ENCODE measurements around the gene JPH4. TPM values are rescaled to one million over a fixed set of nuclear protein-coding genes. Genes with fewer than 3 reads are reported as not detected.

Gene JPH4
- total RNA-seq, 2 experiments from 2014 or later: not detected

DNA sequence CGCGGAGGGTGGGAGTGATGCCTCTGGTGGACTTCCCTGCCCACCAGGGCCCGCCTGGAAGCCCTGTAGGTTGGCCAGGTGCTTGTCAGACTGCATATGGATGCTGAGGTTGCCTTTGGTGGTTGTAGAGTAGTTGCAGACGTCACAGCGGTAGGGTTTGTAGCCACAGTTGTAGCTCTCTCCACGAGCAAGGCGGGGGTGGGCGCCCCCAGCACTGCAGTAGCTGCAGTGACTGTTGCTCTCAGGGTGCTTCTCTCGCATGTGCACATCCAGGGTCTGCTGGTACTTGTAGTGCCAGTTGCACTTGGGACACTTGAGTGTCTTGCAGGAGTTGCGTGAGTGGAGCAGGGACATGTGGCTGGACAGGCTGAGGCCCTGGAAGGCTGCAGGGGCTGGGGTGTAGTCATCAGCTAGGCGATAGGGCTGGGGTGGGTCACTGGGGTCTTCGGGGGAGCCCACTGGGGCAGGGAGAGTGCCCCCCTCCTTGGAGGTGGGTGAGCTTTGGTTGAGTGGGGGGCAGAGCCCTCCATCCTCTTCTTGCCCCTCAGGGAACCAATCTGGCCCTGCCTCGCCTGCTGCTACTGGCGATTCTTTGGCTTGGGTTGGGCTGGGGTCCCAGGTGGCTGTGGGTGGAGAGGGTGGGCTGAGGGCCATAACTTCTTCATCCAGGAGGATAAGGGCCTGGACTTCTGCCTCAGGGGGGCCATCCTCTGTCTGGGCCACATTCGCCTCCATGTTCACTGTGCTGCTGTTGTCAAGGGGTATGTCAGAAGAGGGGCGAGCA is 44.7 kb downstream of the JPH4 start:
- H3K36me3 Mint-ChIP-seq (ENCODE audit: low read depth): no peaks in the 10 kb centered on the region
- CTCF ChIA-PET: no interaction called here

DNA sequence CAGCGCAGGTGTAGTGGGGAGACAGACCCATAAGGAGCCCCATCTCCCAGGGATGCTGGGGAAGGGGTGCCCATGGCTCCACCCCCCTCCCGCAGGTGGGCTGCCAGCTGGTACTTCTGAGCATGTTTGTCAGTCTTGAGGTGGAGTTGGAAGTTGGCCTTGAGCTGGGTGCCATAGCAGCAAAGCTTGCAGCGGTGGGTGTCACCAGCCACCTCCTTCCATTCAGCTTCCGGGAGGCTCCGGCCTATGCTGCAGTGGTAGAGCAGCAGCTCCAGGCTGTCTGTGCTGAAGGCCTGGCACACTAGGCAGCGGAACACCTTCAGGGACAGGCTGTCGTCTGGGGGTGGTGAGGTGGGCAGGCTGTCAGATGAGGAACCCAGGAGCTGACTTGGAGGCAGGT is 45.9 kb downstream of the JPH4 start:
- Mint-ChIP-seq H3K4me3 (no peak overlapping the region), H3K9me3 (no peaks in the 10 kb centered on the region), H3K27me3 (no peaks in the 10 kb centered on the region), H3K4me1 (no peaks in the 10 kb centered on the region), H3K27ac (no peak overlapping the region), H3K36me3 (ENCODE audit: low read depth) (no peaks in the 10 kb centered on the region)
- POLR2A ChIA-PET: interaction anchor here (1.3 kb wide), 1 partner anchor 23 kb away, joined by 3 read pairs; the partner anchor contains the start of gene THTPA
- CTCF ChIA-PET: interaction anchor here (0.6 kb wide), 1 partner anchor 1961 kb away, joined by 3 read pairs; no protein-coding TSS in a partner anchor
- DNase-seq: no peak

More for the DNA sequence above, 44.7 kb downstream of the JPH4 start:
- H3K4me1 Mint-ChIP-seq: no peaks in the 10 kb centered on the region
- POLR2A ChIA-PET: no interaction called here
- no peak for DNase-seq
- no peak overlapping the region for H3K4me3 Mint-ChIP-seq
- H3K27me3 Mint-ChIP-seq: no peaks in the 10 kb centered on the region
- no peaks in the 10 kb centered on the region for H3K9me3 Mint-ChIP-seq
- no peak overlapping the region for H3K27ac Mint-ChIP-seq

DNA sequence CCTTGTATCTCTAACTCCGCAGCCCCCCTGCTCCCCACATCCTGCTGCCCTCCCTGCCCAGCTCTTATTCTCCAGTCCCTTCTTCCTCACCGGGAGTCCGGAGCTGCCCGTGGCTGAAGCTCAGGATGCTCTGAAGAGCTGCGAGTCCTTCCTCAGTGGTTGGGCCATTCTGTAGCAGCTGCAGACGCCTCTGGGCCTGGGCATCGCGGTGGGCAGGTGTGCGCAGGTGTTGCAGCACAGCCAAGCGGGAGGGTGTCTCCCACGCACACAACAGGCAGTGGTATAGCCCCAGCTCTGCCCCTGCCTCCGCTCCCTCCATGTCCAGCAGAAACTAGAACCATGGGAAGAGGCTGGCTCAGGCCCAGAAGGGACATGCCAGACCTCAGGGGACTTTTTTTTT is 47.2 kb downstream of the JPH4 start:
- ChIA-PET POLR2A (no interaction called here), CTCF (no interaction called here)
- no peak overlapping the region for H3K27ac Mint-ChIP-seq
- H3K36me3 Mint-ChIP-seq (ENCODE audit: low read depth): no peaks in the 10 kb centered on the region
- H3K9me3 Mint-ChIP-seq: no peaks in the 10 kb centered on the region
- no peaks in the 10 kb centered on the region for H3K27me3 Mint-ChIP-seq
- H3K4me1 Mint-ChIP-seq: no peaks in the 10 kb centered on the region
- no peak overlapping the region for H3K4me3 Mint-ChIP-seq
- DNase-seq: no peak

DNA sequence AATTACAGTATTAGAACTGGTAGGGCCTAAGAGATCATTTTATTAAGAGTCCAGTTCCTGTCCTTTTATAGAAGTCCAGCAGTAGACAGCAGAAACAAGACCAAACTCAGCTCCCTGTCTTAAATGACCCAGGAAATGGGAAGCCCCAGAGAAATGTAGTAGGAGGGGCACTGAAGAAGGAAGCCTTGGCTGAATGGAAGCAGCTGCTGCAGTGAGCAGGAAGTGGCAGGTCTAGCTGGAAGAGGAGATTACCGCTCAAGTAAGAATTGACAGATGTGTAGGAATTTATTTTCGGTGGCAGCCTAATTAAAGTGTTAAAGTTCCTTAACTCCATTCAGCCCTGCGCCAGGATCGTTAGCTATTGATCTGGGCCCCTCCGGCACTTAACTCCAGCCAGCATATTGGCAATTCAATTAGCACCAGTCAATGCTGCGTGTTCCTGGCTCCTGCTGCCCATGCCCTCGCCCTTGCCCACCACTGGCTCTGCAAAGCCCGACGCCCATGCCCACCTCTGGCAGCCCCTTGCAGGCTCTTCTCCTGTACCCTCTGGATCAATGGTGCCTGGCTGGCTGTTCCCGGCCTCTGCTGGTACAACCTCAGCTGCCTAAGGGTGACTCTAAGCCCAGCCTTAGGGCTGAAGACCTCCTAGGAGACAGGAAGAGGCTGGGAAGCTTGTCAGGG is 48.1 kb downstream of the JPH4 start:
- Mint-ChIP-seq H3K27me3 (no peaks in the 10 kb centered on the region), H3K4me3 (no peak overlapping the region), H3K9me3 (no peaks in the 10 kb centered on the region), H3K4me1 (no peaks in the 10 kb centered on the region), H3K27ac (no peak overlapping the region), H3K36me3 (ENCODE audit: low read depth) (no peaks in the 10 kb centered on the region)
- DNase-seq: no peak
- ChIA-PET CTCF (interaction anchor here (0.6 to 1.5 kb wide), 2 partner anchors 10 to 183 kb away, joined by 3 to 4 read pairs; no protein-coding TSS in a partner anchor), POLR2A (no interaction called here)

DNA sequence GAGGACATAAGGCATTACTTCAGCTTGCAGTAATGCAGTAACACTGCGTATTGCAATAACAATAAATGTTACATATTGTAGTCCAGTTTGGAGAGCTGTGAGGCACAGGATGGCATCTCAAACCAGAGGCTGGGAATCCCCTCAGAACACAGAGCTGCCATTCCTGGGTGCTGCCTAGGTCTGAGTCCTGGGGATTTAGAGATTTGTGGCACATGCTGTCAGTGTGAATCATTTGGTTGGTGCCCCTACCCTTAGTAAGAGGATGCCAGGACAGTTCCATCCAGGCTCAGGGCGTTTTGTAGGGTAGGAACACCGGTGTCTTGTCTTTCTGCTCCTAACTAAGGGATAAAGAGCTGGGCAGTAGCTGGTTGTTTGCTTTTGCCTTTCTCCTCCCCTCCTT is 49.6 kb downstream of the JPH4 start:
- H3K4me1 Mint-ChIP-seq: no peaks in the 10 kb centered on the region
- DNase-seq: no peak
- H3K27me3 Mint-ChIP-seq: no peaks in the 10 kb centered on the region
- no peaks in the 10 kb centered on the region for H3K36me3 Mint-ChIP-seq (ENCODE audit: low read depth)
- CTCF ChIA-PET: interaction anchor here (1.1 kb wide), 1 partner anchor 13 kb away, joined by 3 read pairs; no protein-coding TSS in a partner anchor
- H3K27ac Mint-ChIP-seq: no peak overlapping the region
- H3K4me3 Mint-ChIP-seq: no peak overlapping the region
- no peaks in the 10 kb centered on the region for H3K9me3 Mint-ChIP-seq
- POLR2A ChIA-PET: no interaction called here

DNA sequence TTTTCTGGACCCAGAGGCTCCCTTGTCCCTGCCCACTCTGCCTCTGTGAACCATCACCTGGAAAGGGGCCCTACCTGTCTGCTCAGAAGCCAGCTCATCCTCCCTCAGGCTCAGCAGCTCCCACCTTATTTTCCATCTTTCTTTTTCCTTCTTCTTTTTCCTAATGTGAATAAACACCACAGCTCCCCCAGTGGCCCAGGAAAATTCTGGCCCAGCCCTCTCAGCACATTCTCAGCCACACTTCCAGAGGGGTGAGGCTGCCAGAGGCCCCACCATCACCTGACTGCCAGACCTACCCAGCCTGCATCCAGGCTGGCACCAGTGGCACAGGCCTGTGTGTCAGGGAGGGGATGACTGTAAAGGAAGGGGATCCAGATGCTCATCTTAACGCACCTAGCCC is 50.0 kb downstream of the JPH4 start:
- H3K9me3 Mint-ChIP-seq: no peaks in the 10 kb centered on the region
- no peak overlapping the region for H3K27ac Mint-ChIP-seq
- H3K4me1 Mint-ChIP-seq: no peaks in the 10 kb centered on the region
- no peak overlapping the region for H3K4me3 Mint-ChIP-seq
- ChIA-PET POLR2A (no interaction called here), CTCF (interaction anchor here (1.1 kb wide), 1 partner anchor 13 kb away, joined by 3 read pairs; no protein-coding TSS in a partner anchor)
- H3K27me3 Mint-ChIP-seq: no peaks in the 10 kb centered on the region
- no peaks in the 10 kb centered on the region for H3K36me3 Mint-ChIP-seq (ENCODE audit: low read depth)
- DNase-seq: no peak

DNA sequence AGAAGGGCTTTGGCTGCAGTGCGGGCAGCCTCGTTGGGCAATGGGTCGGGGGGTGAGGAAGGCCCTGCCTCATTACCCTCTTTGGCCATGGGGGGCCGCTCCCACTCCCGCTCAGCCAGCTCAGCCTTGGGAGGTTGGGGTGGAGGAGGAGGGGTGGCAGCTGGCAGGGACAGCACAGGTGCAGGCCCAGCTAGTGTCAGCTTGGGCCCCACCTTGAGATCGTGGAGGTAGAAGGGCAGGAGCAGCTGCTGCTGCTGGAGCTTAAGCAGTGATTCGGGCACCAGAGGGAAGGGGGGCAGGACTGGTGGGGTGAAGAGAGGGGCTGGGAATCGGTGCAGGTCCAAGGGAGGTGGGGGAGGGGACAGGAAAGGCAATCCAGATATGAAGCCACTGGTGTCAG is 53.0 kb downstream of the JPH4 start:
- Mint-ChIP-seq H3K27me3 (no peaks in the 10 kb centered on the region), H3K9me3 (no peaks in the 10 kb centered on the region), H3K4me3 (no peak overlapping the region), H3K36me3 (ENCODE audit: low read depth) (no peaks in the 10 kb centered on the region), H3K4me1 (no peaks in the 10 kb centered on the region), H3K27ac (no peak overlapping the region)
- DNase-seq: no peak
- ChIA-PET POLR2A (no interaction called here), CTCF (no interaction called here)

DNA sequence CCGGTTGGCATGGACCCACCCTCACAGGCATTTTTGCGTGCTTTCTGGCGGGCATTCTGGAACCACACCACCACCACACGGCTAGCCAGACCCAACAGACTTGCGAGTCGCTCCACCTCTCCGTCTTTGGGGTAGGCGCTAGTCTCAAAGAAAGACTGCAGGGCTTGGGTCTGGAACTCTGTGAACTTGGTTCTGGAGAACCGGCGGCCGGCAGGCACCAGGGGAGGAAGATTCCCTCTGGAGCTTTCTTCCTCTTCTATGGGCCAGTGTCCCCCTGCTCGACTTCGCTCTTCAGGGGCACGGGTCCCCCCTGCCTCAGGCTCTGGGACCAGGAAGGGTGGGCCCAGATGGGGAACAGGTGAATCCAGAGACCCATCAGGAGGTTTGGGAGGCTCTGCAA is 53.6 kb downstream of the JPH4 start:
- Mint-ChIP-seq H3K27me3 (no peaks in the 10 kb centered on the region), H3K27ac (no peak overlapping the region), H3K4me3 (no peak overlapping the region), H3K36me3 (ENCODE audit: low read depth) (no peaks in the 10 kb centered on the region), H3K4me1 (no peaks in the 10 kb centered on the region), H3K9me3 (no peaks in the 10 kb centered on the region)
- no peak for DNase-seq
- ChIA-PET POLR2A (no interaction called here), CTCF (no interaction called here)

DNA sequence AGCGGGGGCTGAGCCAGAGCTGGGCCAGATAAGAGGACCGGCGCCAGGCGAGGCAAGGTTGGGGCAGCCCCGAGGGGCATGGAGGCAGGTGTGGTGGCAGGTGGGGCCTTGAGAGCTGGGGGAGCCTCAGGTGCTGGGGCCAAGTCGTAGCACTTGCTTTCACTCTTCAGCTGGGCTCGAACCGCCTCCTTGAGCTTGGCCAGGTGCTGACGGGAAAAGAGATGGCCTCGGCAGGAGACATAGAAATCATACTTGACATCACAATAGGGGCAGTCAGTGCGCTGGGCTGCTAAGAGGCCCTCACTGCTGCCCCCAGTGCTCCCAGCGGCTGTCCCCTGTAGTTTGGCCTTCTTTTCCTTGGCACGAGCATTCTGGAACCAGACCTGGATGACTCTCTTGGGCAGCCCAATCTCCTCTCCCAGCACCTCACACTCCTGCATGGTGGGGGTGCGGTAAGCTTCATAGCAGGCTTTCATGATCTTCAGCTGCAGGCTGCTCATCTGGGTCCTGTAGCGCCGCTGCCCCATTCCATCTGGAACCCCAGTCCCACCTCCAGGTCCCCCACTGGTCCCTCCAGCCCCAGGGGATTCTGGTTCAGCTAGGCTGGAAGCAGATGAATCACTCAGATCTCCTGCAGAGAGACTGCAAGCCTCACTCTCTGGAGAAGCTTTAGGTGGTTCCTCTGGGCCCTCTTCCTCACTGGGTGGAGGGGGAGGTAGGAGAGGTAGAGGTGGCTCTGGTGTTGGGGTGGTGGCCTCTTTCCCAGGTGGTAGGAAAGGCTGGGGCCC is 55.2 kb downstream of the JPH4 start:
- no peaks in the 10 kb centered on the region for H3K36me3 Mint-ChIP-seq (ENCODE audit: low read depth)
- no peak overlapping the region for H3K4me3 Mint-ChIP-seq
- ChIA-PET POLR2A (no interaction called here), CTCF (no interaction called here)
- DNase-seq: no peak
- H3K9me3 Mint-ChIP-seq: no peaks in the 10 kb centered on the region
- no peaks in the 10 kb centered on the region for H3K27me3 Mint-ChIP-seq
- no peaks in the 10 kb centered on the region for H3K4me1 Mint-ChIP-seq
- H3K27ac Mint-ChIP-seq: no peak overlapping the region

DNA sequence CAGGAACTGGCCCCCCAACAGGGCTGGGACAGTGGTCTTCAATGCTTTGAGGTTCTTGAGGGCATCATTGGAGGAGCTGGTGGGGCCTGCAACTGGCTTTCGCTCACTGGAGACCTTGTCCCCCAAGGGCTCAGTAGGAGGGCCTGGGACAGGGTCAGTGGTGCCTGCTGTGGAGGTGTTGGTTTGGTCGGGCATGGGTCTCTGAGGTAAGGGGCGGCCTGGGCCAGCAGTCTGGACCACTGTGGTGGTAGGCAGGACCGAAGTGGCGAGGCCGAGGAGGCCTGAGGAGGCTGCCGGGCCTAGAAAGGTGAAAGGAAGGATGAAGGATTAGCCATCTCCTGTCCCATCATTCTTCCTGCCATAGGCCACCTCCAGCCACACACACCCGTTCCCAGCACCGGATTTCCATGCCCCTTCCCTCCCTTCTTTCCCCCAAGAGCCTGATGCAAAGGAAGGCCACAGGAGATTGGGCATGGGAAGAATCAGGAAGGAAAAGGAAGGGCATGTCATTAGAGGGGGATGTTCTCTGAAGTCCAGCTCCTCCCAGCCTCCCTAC is 55.9 kb downstream of the JPH4 start:
- no peak overlapping the region for H3K4me3 Mint-ChIP-seq
- ChIA-PET POLR2A (no interaction called here), CTCF (no interaction called here)
- no peaks in the 10 kb centered on the region for H3K9me3 Mint-ChIP-seq
- H3K36me3 Mint-ChIP-seq (ENCODE audit: low read depth): no peaks in the 10 kb centered on the region
- H3K27ac Mint-ChIP-seq: no peak overlapping the region
- H3K4me1 Mint-ChIP-seq: no peaks in the 10 kb centered on the region
- DNase-seq: no peak
- no peaks in the 10 kb centered on the region for H3K27me3 Mint-ChIP-seq

DNA sequence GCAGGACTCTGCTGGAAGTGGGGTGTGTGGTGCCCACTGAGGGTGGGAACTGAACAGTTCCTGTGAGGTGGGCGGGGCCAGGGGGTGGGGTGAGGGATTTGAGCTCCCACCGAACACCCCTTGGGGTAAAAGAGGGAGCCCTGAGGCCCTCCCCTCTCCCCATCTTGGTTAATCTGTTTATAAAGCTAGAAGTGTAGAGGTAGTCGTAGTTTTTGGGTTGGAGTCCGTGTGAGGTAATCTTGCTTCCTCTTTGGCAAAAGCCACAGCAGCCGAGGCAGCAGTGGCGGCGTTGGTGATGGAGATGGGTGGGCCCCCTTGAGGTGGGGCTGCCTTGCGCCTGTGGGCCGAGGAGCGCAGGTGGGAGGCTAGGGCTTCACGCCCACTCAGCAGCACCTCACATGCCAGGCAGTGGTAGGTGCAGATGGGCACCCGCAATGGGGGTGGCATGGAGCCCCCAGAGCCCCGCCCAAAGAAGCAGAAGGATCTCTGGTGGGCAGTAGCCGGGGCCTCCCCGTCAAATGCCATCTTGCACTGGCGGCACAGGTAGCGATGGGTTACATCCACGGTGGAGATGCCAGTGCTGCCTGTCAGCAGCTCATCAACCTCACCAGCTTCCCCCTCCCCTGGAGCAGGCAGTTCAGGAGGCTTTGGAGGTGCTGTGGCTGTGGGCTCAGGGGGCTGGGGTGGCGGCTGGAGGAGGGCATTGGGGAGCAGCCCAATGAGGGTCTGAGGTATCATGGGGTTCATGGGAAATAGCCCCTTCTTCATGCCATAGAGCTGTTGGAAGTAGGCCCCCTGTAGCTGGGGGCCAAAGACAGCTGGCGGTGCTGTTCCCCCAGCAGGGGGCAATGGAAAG is 56.6 kb downstream of the JPH4 start:
- Mint-ChIP-seq H3K36me3 (ENCODE audit: low read depth) (no peaks in the 10 kb centered on the region), H3K9me3 (no peaks in the 10 kb centered on the region), H3K4me1 (no peaks in the 10 kb centered on the region), H3K4me3 (no peak overlapping the region), H3K27me3 (no peaks in the 10 kb centered on the region), H3K27ac (no peak overlapping the region)
- CTCF ChIA-PET: no interaction called here
- no peak for DNase-seq
- POLR2A ChIA-PET: no interaction called here

DNA sequence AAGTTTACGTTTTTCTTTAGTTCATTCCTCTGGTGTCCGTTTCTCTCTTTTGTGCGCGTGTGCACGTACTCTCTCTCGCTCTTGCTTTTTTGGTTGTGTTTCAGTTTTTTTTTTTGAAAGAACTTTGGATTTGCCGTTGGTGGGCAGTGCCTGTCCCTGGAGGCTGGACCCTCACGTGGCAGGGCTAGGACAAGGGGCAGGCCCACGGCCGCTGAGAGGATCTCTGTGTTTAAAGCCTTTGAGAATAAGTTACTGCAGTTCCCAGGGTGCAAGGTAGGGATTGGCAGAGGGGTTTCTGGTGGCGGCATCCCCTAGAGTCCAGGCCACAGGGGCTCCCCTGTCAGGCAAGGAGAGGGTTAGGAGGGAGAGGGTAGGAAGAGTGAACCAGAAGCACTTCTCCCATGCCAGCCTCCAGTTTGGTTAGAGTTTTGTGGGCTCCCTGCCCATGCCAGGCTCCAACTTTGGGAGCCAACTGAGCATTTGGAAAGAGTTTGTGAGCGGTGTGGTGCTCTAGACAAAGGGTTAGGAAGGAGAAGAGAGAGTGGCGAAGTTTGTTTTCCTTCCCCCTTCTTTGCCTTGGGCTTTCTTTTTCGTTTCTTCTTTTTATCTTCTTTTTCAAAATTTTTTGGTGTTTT is 57.6 kb downstream of the JPH4 start:
- ChIA-PET CTCF (no interaction called here), POLR2A (no interaction called here)
- Mint-ChIP-seq H3K36me3 (ENCODE audit: low read depth) (no peaks in the 10 kb centered on the region), H3K9me3 (no peaks in the 10 kb centered on the region), H3K27me3 (no peaks in the 10 kb centered on the region), H3K4me1 (no peaks in the 10 kb centered on the region), H3K4me3 (no peak overlapping the region), H3K27ac (no peak overlapping the region)
- no peak for DNase-seq
